GM18870 (cell line): Measurements from ENCODE around the gene ACAA1.

ENCODE experiments used
- ATAC-seq: cut with Tn5 transposase; IDR thresholded peaks from one replicate; pipeline ENCODE4 v1.9.1; 2021; ENCODE audit warnings: moderate library complexity; ENCODE audit not compliant: unreplicated experiment

Gene ACAA1

GRCh38 chr3:38119821-38120692 is 16.9 kb downstream of the ACAA1 start:
- no peak for ATAC-seq

DNA sequence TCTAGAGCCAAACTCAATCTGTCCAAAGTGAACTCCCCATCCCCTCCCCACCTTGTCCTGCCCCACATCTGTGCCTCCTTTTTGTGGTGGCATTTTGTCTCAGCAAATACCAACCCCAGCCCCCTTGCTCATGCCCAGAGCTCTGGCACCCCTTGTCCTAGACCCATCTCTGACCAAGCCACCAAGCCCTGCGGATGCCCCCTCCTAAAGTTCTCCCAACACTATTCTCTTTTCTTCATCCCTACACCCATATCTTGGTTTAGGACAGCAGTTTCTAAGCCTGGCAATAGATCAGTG is 17.7 kb downstream of the ACAA1 start:
- no peak for ATAC-seq

DNA sequence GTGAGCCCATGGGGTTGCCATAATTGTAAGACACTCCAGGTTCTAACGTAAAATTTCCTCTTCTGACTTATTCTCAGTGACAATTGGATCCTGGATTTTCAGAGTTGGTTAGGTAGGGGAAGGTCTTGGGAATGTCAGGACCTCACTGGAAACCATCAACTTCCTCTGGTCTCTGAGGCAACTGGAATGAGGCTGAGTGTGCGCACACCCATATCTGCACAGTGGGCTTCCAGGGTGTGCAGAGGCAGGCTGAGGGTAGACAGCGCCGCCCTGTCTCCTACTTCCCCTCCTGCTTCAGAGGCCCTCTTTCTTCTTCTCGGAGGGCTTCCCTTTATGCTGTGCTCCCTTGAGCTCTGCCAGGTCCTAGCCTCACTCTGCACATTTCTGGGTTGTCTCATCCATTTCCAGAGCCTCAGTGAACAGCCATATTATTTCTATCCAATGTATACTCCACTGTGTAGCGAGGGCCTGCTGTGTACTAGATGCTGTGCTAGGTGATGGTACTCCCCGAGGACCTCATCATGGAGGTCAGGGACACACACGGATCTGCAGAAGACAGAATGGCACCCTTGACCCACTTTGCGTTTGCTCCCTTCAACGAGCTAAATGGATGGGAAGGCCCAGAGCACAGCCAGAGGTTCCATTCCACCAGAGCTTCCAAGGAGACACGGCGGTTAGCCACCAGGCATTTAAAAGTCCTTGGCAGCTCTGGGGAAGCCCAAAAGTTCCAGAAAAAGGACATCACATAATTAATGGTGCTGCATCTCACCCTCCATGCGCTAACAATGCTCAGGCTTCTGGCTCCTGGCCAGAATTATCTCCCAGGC is 18.3 kb downstream of the ACAA1 start:
- no peak for ATAC-seq

- peak; percentile 66 for ATAC-seq
These were observed 19.0 kb downstream of the ACAA1 start for GRCh38 chr3:38117748-38118420.

GRCh38 chr3:38117163-38117716 is 19.7 kb downstream of the ACAA1 start:
- ATAC-seq, result no peak

GRCh38 chr3:38116471-38117162 is 20.3 kb downstream of the ACAA1 start:
- ATAC-seq, result no peak

- ATAC-seq, result no peak
These were observed 21.1 kb downstream of the ACAA1 start for GRCh38 chr3:38115645-38116427.

GRCh38 chr3:38114875-38115644 is 21.9 kb downstream of the ACAA1 start:
- ATAC-seq, result no peak

DNA sequence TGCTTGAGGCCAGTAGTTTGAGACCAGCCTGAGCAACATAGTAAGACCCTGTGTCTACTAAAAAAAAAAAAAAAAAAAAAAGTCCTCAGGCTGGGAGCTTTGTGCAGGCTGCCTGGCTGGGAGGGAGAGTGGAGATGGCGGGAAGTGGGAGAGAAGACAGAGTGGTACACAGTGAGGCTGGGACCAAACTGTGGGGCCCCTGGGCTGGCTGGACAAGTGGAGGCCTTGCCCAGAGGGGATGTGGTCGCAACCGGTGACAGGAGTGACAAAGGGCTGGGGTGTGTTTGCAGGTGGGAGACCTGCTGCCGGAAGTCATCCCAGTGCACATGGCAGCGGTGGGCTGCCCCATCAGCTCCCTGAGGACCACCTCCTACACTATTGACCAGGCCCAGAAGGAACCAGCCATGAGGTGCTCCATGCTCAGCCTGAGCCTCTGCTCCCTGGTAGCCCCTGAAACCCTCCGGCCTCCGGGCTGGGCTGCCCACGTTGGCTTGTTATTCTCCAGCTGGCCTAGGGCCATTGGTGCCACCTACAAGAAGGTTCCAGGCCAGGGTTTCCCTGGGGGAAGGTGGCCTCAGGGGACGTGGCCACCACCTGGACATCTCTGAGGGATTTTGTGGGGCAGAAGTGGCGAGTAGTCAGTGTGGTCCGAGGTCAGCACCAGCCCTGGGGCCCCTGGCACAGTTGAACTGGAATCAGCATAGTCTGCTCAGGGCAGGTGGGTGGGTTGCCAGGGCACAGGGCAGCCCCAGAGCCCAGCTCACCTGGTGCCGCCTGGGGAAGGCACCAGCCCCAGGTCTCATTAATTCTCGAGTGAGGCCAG is 22.7 kb downstream of the ACAA1 start:
- no peak for ATAC-seq

DNA sequence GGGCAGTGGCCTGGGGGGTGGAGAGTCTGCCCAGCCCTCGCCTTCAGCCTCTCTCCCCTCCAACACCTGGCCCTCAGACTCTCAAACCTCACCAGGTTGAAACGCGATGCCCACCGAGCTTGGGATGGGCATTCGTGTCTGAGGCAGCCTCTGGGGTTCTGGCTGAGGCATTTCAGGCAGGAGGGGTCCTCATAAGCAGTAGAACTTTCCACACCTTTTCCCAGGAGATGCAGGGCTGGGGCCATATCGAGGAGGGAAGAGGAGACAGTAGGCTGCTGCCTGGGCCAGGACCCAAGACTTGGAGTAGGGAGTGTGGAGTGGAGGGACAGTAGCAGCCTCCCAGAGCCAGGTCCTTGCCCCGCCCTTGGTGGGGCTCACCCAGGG is 24.6 kb downstream of the ACAA1 start:
- no peak for ATAC-seq

- ATAC-seq, result no peak
These were observed 25.1 kb downstream of the ACAA1 start for GRCh38 chr3:38111696-38112377.

DNA sequence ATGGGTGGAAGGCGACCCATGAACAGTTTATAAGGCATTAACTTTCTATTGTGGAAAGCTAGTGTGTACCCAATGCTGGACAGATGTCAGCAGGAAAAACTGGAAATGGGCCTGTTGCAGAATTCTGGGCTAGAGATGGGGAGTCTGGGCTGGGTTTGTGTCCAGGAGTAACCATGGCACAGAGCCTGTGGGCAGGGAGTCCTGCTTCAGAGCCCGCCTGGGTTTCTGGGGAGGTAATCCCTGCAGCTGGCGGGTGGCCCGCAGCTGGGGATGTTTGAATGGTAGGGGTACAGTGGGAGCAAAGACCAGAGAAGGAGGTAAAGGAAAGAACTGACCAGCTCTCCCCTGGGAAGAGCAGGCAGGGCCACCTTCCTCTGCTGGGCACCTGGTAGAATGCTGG is 25.7 kb downstream of the ACAA1 start:
- ATAC-seq, result no peak

DNA sequence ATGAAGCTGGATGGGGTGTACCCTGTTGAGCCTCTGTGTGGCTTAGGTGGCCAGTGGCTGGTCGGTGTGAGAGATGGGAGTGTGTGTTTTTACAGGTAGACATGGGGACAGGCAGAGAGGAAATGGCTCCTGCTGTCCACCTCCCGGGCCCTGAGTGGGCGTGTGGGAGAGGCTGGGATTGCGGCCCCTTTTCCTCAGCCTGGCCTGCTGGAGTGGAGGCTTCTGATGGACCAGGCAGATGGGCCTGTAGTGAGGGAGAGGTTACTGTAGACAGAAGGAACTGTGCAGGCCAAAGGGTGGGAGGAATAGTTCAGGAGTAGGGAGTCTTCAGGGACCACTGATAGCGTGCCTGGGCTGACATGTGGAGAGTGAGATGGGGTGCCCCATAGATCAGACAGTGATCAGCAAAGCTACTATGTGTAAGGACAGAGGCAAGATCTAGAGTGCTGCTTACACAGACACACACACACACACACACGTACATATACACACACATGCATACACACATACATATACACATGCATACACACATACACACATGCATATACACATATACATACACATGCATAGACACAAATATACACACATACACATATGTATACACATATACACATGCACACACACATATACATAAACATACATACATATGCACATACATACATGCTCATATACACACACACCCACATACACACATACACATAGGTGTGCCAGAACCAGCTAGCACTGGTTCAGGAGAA is 26.4 kb downstream of the ACAA1 start:
- ATAC-seq, result no peak

DNA sequence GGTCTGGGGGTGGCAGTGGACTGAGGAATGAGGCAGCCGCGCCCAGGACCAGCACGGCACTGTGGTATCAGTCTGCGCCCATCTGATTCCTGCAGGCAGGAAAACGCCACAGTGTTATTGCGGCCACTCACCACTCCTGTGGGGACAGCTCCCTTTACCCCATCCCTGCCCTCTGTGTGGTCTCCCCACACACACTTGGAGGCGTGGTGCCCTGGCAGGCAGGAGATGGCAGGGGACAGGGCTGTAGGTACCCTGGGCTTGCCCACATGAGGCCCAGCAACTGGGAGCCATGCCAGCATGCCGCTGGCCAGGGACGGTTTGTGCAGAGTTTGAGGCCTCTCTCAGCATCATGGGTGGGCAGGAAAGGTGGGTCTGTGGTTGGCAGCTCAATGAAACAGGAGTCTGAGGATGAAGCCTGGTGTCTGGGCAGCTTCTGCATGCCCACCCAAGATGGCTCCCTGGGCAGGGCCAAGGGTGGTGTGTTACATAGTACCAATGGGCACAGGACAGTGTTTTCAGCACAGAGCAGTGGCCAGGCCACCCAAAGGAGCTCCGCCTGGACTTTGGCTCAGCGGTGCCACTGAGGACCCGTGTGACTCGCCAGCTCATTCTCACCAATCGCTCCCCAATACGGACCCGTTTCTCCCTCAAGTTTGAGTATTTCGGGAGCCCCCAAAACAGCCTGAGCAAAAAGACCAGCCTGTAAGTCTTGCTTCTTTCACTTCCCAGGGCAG is 27.2 kb downstream of the ACAA1 start:
- no peak for ATAC-seq

DNA sequence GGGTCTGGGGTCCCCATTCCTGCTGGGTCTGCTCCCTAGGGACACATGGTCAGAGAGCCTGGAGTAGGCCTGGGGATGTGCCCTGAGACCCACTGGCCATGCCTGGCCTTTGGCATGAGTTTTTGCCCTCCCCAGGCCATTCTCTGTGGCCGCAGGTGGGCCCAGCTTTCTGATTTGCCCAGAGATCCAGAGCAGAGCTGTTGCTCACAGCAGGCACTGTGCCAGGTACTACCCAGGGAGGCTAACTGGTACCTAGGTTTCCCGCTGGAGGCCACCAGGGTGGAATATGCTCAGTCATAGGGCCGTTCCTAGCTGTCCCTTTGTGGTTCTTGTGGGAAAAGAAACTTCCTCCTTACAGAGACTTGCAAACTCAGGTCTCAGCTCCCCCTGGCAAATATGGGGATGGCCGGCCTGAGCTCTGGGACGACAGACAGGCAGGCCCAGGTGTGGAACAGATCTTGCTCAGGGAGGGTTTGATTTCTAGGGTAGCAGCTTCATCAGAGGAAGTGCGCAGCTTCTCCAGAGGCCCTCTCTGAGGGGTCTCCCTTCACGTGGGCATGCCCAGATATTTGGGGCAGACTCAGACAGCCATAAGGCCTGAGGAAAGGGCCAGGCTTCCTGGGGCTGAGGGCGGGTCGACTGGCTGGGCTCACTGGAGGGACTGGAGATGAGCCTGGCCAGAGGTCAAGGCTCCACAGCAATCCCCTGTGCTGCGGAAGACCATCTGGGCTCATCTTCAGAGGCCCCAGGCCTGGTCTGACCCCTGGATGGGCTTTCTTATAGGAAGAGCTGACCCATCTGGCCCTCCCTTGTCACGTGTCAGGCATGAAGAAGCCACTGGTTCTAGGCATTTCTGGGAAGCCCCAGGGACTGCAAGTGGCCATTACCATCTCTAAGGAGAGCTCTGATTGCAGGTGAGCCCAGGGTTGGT is 28.0 kb downstream of the ACAA1 start:
- ATAC-seq, result no peak
